ENCODE results near the gene PTPRO.

Gene PTPRO

GRCh38 chr12:15458008-15458407 lies 135.7 kb downstream of the PTPRO start:
- no peak for DNase-seq

- DNase-seq, result no peak
Observed at GRCh38 chr12:15468911-15469310, 146.6 kb downstream of the PTPRO start.

DNA sequence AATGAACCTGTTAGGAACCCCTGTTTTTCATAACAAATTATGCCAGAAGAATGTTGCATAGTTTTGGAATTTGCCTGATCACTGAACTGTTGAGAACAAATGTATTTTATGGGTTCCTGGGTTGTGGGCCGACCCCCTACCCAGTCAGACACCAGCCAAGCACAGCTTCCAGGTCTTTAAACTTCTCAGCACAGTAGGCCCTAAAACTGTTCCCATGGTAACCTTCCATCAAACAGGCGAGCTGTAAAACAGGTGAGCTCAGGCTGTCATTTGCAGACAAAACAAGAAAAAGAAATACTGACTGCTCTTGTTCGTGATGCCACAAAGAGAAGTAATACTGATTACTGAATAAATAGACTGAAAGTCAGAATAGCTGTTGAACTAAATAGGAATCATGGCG lies 147.0 kb downstream of the PTPRO start:
- DNase-seq, result no peak

DNA sequence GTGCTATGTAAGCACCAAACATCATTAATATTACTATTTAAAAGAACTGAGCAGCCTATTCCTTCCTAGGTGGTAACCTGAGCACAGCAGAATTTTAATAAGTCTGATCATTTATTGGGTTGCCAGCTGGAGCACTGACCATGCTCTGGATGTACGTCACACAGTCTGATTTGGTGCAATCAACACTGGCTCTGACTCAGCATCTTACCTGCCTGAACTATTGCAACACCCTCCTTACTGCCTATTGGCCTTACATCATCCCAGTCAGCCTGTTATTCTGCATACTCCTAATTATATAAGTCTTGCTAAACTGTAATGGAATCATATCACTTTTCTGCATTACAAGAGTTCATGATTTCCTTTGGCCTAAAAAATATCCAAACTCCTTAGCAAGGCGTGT lies 149.7 kb downstream of the PTPRO start:
- no peak for DNase-seq

DNA sequence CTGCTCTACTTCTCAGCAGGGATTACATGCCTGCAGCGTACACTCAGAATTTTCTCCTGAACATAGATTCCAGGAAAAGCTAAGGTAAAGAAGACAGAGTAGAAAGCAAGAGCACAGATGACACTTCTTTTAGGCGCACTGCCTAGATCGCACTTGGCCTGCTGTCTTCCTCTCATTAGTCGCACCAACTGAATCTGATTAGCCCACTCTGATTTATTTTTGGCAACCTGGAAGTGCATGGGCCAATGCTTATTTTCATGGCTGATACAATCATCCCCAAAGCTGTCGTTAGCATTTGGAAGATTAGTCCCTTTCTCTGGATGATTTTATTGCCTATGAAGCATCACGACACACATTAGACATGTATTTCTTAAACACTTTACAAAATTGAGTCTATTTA lies 152.5 kb downstream of the PTPRO start:
- no peak for DNase-seq

GRCh38 chr12:15477761-15478160 lies 155.5 kb downstream of the PTPRO start:
- DNase-seq, result no peak

GRCh38 chr12:15481846-15482245 lies 159.5 kb downstream of the PTPRO start:
- DNase-seq, result no peak

- no peak for DNase-seq
Observed at GRCh38 chr12:15485466-15485865, 163.2 kb downstream of the PTPRO start.

GRCh38 chr12:15486859-15487258 lies 164.6 kb downstream of the PTPRO start:
- no peak for DNase-seq

GRCh38 chr12:15488481-15488880 lies 166.2 kb downstream of the PTPRO start:
- no peak for DNase-seq

DNA sequence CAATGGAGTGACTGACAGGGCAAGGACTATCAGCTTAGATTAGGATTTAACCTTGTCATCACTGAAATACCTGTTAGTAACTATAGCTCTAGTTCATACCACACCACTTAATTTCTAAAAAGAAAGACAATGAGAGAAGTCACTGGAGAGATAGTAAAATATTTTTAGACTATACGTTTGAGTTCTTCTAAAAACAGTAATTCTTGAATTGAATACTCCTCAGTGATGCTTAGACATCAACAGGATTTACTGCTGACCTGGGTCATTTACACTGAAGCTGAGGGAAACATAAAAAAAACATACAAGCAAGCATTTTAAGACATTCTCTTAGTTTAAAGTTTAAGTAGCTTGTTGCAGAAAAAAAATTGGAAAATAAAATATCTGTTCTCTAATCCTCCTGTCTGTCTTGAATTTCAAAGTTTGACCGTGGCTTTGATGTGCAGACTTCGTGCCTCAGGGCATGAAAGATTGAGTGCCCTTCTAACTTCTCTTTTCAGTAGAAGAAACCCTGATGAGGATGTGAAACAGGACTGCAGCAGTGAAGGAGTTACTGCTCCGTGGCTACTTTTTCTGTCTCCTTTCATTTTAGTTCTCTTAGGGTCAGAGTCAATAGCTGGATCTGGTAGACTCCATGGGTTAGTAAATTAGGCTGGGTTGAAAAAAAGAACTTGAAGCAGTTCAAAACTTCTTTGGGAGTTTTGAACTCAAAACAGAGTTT lies 172.2 kb downstream of the PTPRO start:
- DNase-seq, result no peak

GRCh38 chr12:15495746-15496145 lies 173.4 kb downstream of the PTPRO start:
- DNase-seq, result no peak

- DNase-seq, result no peak
Observed at GRCh38 chr12:15496738-15497137, 174.4 kb downstream of the PTPRO start.

DNA sequence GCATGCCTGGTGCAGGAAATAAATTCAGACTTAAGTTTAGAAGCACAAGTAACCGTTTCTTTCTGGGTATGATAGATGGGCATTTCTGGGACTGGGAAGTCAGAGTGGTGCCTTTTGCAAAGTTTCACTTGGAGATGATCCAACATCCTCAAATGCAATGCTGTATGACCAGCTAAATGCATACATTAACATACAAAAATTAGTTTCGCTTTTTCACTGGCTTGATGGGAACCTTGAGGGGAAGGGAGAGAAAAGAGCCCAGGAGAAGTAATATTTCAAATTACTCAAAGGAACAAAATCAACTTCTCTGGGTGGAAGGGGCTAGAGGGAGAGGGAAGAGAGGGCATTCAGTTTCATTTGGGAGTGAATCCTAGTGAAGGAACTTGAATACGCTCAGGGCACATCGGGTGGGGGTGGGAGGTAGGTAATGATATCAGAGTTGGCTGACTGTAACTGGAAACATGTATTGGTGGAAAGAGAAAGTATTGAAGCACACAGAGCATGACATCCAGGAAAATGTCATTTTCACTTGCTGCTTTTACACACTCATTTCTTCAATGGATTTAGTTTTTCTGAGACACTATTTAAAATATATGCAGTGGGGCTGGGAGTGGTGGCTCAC lies 175.5 kb downstream of the PTPRO start:
- DNase-seq, result no peak

GRCh38 chr12:15502211-15502610 lies 179.9 kb downstream of the PTPRO start:
- DNase-seq, result no peak

- DNase-seq, result no peak
Observed at GRCh38 chr12:15505616-15506015, 183.3 kb downstream of the PTPRO start.

DNA sequence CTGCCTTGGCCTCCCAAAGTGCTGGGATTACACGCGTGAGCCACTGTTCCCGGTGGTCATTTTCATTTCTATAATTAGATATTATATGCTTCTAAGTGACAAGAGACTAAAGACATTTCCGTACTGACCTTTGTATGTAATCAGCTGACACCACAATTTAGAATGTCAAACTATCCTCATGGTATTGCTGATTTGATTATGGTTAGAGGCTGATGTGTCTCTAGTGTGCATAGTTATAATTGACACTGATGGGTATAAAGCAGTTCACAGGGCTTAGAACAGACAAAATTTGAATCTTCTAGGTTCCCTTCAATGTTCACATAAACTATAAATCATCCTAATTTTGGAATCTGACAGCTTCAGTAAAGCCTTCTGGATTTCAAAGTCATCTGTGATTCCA lies 192.7 kb downstream of the PTPRO start:
- no peak for DNase-seq

- no peak for DNase-seq
Observed at GRCh38 chr12:15520083-15520482, 197.8 kb downstream of the PTPRO start.

- DNase-seq, result no peak
Observed at GRCh38 chr12:15520844-15521243, 198.5 kb downstream of the PTPRO start.

DNA sequence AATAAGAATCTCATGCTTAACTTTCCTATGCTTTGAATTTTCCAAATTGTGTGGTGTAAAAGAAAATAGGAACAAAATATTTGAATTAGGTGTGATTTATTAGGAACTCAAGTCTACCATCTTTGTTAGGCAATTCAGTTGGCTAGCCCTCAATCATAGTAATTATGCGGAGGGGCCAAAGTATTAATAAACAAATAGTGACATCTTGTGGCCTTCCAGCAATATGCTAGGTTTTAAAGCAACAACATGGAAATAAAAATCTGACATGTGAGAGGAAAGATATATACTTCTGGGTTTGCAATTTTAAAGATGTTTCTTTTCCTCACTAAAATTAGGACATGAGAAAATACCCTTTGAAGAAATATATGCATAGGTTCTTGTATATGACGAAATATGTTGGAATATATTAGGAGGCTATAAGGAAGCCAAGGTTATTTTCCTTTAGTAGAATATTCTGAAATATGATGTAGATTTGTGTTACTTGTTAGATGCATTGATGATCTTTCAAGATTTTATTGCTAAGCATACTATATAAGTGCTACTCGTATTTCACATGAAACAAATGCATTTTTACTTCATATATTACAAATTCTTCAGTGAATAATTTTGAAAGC lies 200.4 kb downstream of the PTPRO start:
- peak; percentile 37 for DNase-seq

DNA sequence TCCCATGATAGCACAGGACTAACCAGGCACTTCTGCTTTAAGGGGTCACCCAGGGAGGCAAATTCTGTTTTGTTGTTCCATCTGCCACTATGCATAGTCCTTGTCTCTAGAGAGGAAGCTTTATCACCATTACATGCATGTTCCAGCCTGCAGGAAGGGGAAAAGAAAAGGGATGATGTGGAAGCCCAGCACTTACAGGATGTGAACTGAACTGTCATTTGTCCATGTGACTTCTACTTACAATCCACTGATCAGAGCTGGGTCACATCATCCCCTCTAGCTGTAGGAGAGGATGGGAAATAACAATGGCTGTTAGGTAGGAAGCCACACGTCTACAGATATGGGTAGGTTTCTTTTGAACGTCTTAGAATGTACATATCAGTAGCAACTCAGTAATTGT lies 203.1 kb downstream of the PTPRO start:
- no peak for DNase-seq

DNA sequence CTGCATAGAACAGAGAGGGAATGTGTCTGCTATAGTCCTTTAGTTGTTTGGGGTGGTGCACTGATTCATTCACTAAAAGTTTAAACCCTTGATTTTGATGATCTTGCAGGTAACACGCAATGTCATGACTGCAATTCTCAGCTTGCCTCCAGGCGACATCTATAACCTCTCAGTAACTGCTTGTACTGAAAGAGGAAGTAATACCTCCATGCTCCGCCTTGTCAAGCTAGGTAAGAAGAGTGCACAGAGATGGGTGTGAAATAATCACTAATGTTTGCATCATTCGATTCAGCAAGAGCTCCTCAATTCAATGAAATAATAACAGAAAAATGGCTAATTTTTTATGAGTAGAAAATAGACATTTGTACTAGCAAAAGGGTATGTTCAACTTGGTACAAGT lies 203.7 kb downstream of the PTPRO start:
- DNase-seq, result peak; percentile 3

GRCh38 chr12:15527201-15528080 lies 205.1 kb downstream of the PTPRO start:
- no peak for DNase-seq
